HG02840 (cell line): ENCODE results near the gene CAMTA2.
A peak's percentile ranks its signal among the peaks of the same experiment; 100 is the strongest.
"Not testable (repeated sequence)": the region's sequence is repeated elsewhere in the genome, so short reads cannot be mapped to it uniquely, and the experiment has no call there.

Experiments used
- ATAC-seq: cut with Tn5 transposase; IDR thresholded peaks from one replicate; pipeline ENCODE4 v1.9.1; 2021; ENCODE audit warnings: mild to moderate bottlenecking, moderate library complexity, moderate number of reproducible peaks; ENCODE audit not compliant: unreplicated experiment, low FRiP score

CAMTA2 gene

GRCh38 chr17:4986951-4987766 is at the start of gene CAMTA2:
TSS of gene CAMTA2 (minus strand) at chr17:4987675. CDS start at chr17:4986222, 1,453 bp downstream.
- peak; percentile 65 for ATAC-seq

- no peak for ATAC-seq
Measured at GRCh38 chr17:5035315-5035714, 47.8 kb upstream of the CAMTA2 start, which contains the start of gene SLC52A1. TSS of gene SLC52A1 (minus strand) at chr17:5035426. CDS start at chr17:5034606, 820 bp downstream.

- ATAC-seq = no peak
Measured at GRCh38 chr17:5034651-5035050, 47.2 kb upstream of the CAMTA2 start.

GRCh38 chr17:5034063-5034462 is 46.6 kb upstream of the CAMTA2 start:
- no peak for ATAC-seq

DNA sequence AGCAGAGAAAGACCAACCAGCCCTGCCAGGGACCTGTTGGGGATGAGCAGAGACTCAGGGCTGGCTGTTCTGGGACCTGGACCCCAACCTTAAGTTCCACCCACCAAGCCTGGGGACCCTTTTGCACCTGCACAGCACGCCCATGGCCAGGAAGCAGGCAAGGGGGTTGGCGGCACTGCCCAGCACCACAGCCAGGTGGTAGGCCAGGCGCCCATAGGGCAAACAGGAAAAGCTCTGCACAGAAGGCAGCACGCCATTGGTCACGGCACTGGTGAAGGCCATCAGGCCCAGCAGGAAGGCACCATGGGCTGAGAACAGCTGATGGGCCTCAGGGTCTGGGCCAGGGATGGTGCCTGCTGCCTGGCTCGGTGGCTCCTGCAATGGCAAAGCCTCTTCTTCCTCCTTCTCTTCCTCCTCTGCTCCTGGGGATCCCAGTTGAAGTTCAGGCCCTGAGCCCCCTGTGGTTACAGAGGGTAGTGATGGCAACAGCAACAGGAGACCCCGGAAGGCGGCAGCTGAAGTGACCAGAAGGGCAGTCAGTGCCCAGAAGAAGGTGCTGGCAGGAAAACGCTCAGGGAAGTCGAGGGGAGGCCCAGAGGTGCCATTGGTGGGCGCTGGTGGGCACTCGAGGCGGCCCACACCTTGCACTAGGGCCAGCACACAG is 46.0 kb upstream of the CAMTA2 start:
- no peak for ATAC-seq

GRCh38 chr17:5032865-5033264 is 45.4 kb upstream of the CAMTA2 start:
- ATAC-seq = no peak

DNA sequence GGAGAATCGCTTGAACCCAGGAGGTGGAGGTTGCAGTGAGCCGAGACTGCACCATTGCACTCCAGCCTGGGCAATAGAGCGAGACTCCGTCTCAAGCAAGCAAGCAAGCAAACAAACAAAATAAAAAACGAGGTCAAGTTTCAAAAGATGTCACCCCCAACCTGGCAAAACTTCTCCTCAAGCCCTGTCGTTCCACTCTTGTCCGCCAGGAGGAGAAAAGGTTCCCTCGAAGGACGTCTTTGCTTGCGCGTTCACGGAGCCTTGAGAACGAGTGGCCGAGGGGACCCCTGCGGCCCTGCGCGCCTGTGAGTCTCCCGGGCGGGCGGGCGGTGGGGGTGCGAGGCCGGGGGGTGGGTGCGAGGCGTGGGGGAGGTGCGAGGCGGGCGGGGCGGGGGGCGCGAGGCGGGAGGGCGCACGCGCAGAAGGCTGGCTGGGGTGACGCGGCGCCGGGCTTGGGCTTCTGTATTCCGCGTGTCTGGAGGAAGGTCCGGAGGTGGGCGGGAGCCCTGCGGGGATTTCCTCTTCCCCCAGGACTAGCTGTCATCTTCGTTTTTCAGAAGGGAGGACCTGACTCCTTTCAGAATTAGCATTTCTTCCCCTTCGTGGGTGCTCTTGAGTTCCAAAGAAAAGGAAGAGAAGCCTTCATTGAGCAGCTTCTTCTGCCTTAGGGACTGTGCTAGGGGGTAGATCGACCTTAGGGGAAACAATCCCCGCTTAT is 44.0 kb upstream of the CAMTA2 start:
- ATAC-seq = peak; percentile 50

- not testable (repeated sequence) for ATAC-seq
Measured at GRCh38 chr17:5030168-5030567, 42.7 kb upstream of the CAMTA2 start.

DNA sequence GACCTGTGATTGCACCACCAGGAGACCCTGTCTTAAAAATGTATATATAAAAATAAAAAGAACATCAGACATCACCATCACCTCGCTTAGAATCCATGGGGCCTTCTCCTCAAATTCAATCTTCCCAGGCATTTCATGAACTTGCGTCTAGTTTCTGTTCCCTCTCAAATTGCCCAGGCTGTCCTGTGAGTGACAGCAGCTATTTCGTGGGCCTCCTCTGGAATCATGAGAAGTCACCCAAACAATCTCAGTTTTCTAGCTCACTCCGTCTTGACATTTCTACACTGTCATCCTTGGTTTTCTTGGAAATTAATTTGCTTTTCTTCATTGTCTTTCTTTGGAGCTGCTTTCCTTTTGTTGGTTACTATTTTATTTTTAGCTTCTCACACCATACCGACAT is 40.4 kb upstream of the CAMTA2 start:
- no peak for ATAC-seq

GRCh38 chr17:5027299-5027698 is 39.8 kb upstream of the CAMTA2 start:
- no peak for ATAC-seq

GRCh38 chr17:5024604-5025003 is 37.1 kb upstream of the CAMTA2 start:
- ATAC-seq = no peak

GRCh38 chr17:5023588-5024147 is 36.2 kb upstream of the CAMTA2 start:
- no peak for ATAC-seq

DNA sequence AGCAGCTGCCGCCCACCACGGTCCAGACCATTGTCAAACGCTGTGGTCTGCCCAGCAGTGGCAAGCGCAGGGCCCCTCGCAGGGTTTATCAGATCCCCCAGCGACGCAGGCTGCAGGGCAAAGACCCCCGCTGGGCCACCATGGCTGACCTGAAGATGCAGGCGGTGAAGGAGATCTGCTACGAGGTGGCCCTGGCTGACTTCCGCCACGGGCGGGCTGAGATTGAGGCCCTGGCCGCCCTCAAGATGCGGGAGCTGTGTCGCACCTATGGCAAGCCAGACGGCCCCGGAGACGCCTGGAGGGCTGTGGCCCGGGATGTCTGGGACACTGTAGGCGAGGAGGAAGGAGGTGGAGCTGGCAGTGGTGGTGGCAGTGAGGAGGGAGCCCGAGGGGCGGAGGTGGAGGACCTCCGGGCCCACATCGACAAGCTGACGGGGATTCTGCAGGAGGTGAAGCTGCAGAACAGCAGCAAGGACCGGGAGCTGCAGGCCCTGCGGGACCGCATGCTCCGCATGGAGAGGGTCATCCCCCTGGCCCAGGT is 34.8 kb upstream of the CAMTA2 start:
- ATAC-seq = no peak

DNA sequence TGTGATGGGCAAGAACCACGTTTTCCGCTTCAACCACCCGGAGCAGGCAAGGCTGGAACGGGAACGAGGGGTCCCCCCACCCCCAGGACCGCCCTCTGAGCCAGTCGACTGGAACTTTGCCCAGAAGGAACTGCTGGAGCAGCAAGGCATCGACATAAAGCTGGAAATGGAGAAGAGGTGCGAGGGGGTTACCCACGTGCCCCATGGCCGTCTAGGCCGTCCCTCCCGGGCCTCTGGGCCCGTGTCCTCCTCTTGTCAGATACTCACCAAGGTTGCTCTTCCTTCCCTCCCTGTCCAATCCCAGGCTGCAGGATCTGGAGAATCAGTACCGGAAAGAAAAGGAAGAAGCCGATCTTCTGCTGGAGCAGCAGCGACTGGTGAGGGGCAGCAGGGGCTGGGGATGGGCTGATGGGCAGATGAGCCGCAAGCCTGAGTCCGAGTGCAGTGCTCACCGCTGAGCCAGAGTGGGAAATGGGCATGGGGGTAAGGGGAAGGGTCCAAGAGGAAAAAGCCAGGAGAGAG is 33.1 kb upstream of the CAMTA2 start:
- ATAC-seq = no peak

- no peak for ATAC-seq
Measured at GRCh38 chr17:5019475-5019956, 32.0 kb upstream of the CAMTA2 start.

DNA sequence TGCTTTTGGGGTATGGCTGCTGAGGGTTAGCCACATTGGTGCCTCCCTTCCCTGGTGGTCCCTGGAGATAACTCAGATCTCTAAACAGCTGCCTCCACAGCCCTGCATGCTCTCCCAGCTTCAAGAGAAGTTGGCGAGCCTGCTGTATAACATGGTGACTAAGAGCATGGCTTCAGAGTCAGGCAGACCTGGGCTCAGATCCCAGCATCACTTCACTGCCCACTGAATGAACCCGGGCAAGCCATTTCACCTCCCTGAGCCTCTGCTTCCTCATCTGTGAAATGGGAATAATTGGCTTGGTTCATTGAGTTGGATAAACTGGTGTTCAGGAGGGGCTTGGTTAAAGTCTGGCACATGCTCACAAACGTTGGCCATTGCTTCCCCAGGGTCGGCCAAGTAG is 26.9 kb upstream of the CAMTA2 start:
- no peak for ATAC-seq

- ATAC-seq = no peak
Measured at GRCh38 chr17:5011928-5012327, 24.5 kb upstream of the CAMTA2 start.

DNA sequence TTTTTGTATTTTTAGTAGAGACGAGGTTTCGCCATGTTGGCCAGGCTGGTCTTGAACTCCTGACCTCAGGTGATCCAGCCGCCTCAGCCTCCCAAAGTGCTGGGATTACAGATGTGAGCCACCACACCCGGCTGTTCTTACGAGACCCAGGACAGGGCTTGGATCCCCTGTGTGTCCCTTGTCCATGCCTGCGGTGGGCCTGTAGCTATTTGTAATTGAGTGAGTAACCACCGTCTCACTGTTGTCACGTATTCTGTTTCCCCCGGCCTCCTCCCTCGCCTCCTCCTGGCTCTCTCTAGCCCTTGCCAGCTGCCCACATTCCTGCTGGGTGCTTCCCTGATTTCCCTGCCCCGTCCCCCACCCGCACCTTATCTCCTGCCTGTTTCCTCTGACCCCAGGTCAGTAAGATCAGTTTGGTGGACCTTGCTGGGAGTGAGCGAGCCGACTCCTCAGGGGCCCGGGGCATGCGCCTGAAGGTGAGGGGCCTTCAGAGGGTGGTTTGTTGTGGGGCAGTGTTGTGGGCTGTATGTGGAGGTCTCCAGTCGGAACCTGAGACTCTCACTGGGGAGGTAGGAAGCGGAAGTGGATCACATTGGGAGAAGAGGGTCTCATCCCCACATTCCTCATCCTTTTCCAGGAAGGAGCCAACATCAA is 15.9 kb upstream of the CAMTA2 start:
- no peak for ATAC-seq

GRCh38 chr17:5002121-5002788 is 14.8 kb upstream of the CAMTA2 start:
- ATAC-seq = no peak
